Measurements from ENCODE around the gene VIPR2.
"Not testable (repeated sequence)": the region's sequence is repeated elsewhere in the genome, so short reads cannot be mapped to it uniquely, and the experiment has no call there.

VIPR2 gene

GRCh38 chr7:159104188-159104920, 40.3 kb downstream of the VIPR2 start:
- no peak for DNase-seq (ENCODE audit: low read depth in 2 of 2)

GRCh38 chr7:159103382-159104187, 41.1 kb downstream of the VIPR2 start:
- no peak for DNase-seq (ENCODE audit: low read depth in 2 of 2)

- no peak for DNase-seq (ENCODE audit: low read depth in 2 of 2)
Observed at GRCh38 chr7:159102681-159103381, 41.8 kb downstream of the VIPR2 start.

- not testable (repeated sequence) for DNase-seq (ENCODE audit: low read depth in 2 of 2)
Observed at GRCh38 chr7:159101661-159102091, 43.0 kb downstream of the VIPR2 start.

- not testable (repeated sequence) for DNase-seq (ENCODE audit: low read depth in 2 of 2)
Observed at GRCh38 chr7:159101083-159101395, 43.6 kb downstream of the VIPR2 start.

- not testable (repeated sequence) for DNase-seq (ENCODE audit: low read depth in 2 of 2)
Observed at GRCh38 chr7:159100281-159101082, 44.2 kb downstream of the VIPR2 start.

- DNase-seq (ENCODE audit: low read depth in 2 of 2) = no peak
Observed at GRCh38 chr7:159099711-159100231, 44.9 kb downstream of the VIPR2 start.

GRCh38 chr7:159098811-159099655, 45.6 kb downstream of the VIPR2 start:
- DNase-seq (ENCODE audit: low read depth in 2 of 2) = no peak

- DNase-seq (ENCODE audit: low read depth in 2 of 2) = no peak
Observed at GRCh38 chr7:159098424-159098786, 46.3 kb downstream of the VIPR2 start.

GRCh38 chr7:159097661-159098423, 46.8 kb downstream of the VIPR2 start:
- no peak for DNase-seq (ENCODE audit: low read depth in 2 of 2)

- no peak for DNase-seq (ENCODE audit: low read depth in 2 of 2)
Observed at GRCh38 chr7:159096736-159097581, 47.7 kb downstream of the VIPR2 start.

GRCh38 chr7:159095979-159096411, 48.7 kb downstream of the VIPR2 start:
- DNase-seq (ENCODE audit: low read depth in 2 of 2) = no peak

- DNase-seq (ENCODE audit: low read depth in 2 of 2) = no peak
Observed at GRCh38 chr7:159094919-159095915, 49.5 kb downstream of the VIPR2 start.

GRCh38 chr7:159094023-159094740, 50.5 kb downstream of the VIPR2 start:
- DNase-seq (ENCODE audit: low read depth in 2 of 2) = no peak

- DNase-seq (ENCODE audit: low read depth in 2 of 2) = no peak
Observed at GRCh38 chr7:159093351-159093971, 51.2 kb downstream of the VIPR2 start.

GRCh38 chr7:159092701-159093121, 52.0 kb downstream of the VIPR2 start:
- DNase-seq (ENCODE audit: low read depth in 2 of 2) = no peak

Measured in fibroblast of skin of left quadriceps (primary cell).